Pulmonary artery endothelial cell (primary cell): ENCODE measurements around the gene OSBP. TPM values are rescaled to one million over a fixed set of nuclear protein-coding genes. Genes with fewer than 3 reads are reported as not detected.
A peak's percentile ranks its signal among the peaks of the same experiment; 100 is the strongest.
"Not testable (repeated sequence)": the region's sequence is repeated elsewhere in the genome, so short reads cannot be mapped to it uniquely, and the experiment has no call there.

Experiments used
- DNase-seq: peaks from one replicate; pipeline ENCODE4 v3.0.0-alpha.2; 2011; ENCODE audit warnings: low read depth, low spot score
- total RNA-seq: library from RNA; depleted of rRNA; stranded (reverse); fragments of >200 nt; gene quantifications from 2 replicates; pipeline ENCODE4 v1.2.3, GENCODE V29; 2014

The OSBP gene, protein sequence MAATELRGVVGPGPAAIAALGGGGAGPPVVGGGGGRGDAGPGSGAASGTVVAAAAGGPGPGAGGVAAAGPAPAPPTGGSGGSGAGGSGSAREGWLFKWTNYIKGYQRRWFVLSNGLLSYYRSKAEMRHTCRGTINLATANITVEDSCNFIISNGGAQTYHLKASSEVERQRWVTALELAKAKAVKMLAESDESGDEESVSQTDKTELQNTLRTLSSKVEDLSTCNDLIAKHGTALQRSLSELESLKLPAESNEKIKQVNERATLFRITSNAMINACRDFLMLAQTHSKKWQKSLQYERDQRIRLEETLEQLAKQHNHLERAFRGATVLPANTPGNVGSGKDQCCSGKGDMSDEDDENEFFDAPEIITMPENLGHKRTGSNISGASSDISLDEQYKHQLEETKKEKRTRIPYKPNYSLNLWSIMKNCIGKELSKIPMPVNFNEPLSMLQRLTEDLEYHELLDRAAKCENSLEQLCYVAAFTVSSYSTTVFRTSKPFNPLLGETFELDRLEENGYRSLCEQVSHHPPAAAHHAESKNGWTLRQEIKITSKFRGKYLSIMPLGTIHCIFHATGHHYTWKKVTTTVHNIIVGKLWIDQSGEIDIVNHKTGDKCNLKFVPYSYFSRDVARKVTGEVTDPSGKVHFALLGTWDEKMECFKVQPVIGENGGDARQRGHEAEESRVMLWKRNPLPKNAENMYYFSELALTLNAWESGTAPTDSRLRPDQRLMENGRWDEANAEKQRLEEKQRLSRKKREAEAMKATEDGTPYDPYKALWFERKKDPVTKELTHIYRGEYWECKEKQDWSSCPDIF
- total RNA-seq, result 33.4 and 36.3 TPM in 2 replicates

- peak; percentile 100 for DNase-seq
Observed at GRCh38 chr11:59615637-59616395, at the start of gene OSBP. Gene OSBP, minus strand, starts transcription at chr11:59615774. Its CDS starts 110 bp downstream, at chr11:59615664.

DNA sequence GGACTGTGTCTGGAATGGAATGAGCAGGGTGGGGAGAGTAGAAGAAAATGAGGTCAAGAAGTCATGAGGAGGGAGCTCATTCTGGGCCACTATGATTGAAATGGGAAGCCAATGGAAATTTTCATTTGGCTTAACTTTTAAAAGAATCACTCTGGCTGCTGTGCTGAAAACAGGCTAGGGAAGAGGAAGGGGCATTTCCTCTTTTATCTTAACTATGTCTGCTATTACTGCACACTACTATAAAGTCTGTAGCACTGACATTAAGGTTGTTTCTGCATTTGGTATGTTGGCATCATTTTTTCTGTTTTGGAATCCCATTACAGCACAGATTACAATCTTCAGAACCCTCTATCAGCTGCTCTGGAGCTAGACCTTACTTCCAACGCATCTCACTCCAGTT lies 45.0 kb upstream of the OSBP start:
- no peak for DNase-seq

DNA sequence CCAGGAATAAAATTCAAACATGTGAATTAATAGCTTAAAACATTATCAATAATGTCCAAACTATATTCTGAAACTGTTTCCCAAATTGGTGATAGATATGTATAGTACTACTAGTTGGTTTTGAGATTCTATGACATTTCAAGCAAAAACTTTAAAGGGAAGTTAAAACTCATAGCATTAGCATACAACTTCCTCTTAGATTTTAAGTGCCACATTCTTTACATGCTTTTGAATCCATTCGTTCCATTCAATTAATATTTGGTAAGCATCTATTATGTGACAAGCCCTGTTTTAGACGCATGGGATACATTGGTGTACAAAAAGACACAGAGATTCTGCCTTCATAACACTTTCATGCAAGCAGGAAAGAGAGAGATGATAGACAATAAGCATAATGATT lies 44.4 kb upstream of the OSBP start:
- no peak for DNase-seq

DNA sequence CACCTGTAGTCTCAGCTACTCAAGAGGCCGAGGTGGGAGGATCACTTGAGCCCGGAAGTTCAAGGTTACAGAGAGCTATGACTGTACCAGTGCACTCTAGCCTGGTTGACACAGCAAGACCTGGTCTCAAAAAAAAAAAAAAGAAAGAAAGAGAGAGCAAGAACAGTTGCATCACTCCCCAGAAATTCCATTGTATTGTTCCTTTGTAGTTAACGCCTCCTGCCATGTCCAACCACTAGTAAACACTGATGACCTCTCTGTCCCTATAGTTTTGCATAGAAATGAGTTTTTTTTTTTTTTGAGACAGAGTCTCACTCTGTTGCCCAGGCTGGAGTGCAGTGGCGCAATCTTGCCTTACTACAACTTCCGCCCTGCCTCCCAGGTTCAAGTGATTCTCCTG lies 42.5 kb upstream of the OSBP start:
- DNase-seq, result no peak

DNA sequence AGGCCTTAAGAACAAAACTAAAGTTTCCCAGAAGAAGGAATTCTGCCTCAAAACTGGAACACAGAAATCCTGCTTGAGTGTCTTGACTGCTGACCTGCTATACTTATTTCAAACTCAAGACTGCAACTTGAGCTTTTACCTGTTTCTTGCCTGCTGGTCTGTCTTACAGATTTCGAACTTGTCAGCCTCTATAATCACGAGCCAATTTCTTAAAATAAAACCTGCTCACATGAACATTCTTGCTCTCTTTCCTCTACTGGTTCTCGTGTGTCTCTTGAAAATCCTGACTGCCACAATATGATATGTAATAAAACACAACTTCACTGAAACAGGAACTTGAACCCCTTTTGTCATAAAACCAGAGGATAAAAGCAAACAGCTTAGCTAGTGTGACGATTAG lies 39.3 kb upstream of the OSBP start:
- DNase-seq, result no peak

- no peak for DNase-seq
Observed at GRCh38 chr11:59647245-59647980, 31.8 kb upstream of the OSBP start.

DNA sequence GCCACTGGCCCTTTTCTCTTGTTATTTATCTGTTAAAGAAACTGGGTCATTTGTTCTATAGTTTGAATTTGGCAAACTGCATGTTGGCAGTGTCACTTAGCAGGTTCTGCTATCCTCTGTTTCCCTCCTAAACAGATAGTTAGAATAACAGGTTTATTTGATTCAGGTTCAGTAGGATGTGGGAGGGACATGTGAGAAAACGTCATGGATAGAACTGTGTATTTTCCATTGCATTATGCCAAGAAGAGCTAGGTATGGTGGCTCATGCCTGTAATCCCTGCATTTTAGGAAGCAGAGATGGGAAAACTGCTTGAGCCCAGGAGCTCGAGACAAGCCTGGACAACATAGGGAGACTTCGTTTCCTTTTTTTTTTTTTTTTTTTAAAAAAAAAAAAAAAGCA lies 29.0 kb upstream of the OSBP start:
- no peak for DNase-seq

GRCh38 chr11:59643390-59643789 lies 27.8 kb upstream of the OSBP start:
- no peak for DNase-seq

GRCh38 chr11:59641156-59641555 lies 25.6 kb upstream of the OSBP start:
- DNase-seq, result no peak

- no peak for DNase-seq
Observed at GRCh38 chr11:59630493-59630892, 14.9 kb upstream of the OSBP start.

DNA sequence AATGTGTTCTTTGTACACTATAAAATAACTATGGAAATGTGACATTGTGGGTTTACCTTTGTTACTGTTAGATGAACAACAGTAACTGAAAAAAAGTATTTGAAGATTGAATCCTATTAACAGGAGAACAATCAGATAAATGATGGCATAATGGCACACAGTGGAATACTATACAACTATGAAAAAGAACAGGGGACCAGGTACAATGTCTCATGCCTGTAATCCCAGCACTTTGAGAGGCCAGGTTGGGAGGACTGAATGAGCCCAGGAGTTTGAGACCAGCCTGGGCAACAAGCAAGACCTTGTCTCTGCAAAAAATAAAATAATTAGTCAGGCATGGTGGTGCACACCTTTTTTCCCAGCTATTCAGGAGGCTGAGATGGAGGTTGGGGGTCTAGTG lies 14.4 kb upstream of the OSBP start:
- DNase-seq, result no peak

GRCh38 chr11:59626969-59627368 lies 11.4 kb upstream of the OSBP start:
- not testable (repeated sequence) for DNase-seq

DNA sequence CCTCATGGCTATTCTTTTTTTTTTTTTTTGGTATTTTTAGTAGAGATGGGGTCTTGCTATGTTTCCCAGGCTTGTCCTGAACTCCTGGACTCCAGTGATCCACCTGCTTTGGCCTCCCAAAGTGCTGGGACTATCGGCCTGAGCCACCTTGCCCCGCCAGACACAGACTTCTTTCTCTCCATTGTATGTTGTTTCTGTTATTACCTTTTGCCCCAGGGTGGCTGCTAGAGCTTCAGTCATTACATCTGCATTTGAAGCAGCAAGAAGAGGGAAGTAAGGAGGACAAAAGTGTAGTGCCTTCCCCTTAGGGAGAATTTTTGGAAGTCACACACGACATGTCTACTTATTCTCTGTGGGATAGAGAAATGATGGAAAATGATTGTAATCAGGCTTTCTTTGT lies 10.1 kb upstream of the OSBP start:
- DNase-seq, result no peak

DNA sequence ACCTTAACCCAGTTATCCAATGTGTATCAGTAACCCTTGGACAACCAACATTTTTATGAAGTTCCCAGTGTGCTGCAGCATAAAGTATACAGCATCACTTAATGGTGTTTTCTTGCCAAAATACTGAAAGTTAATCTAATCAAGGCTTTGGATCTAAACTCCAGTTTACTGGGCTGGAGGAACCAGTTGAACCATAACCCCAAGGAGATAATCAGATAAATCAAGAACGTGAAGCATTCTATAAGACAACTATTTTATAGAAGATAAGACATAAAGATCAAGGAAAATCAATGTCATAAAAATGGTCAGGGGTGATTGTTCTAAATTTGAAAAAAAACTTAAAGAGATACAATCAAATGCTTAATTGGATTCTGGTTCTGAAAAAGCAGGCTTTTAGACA lies 2.3 kb upstream of the OSBP start:
- DNase-seq, result no peak

- DNase-seq, result no peak
Observed at GRCh38 chr11:59616396-59616982, 915 bp upstream of the OSBP start.

DNA sequence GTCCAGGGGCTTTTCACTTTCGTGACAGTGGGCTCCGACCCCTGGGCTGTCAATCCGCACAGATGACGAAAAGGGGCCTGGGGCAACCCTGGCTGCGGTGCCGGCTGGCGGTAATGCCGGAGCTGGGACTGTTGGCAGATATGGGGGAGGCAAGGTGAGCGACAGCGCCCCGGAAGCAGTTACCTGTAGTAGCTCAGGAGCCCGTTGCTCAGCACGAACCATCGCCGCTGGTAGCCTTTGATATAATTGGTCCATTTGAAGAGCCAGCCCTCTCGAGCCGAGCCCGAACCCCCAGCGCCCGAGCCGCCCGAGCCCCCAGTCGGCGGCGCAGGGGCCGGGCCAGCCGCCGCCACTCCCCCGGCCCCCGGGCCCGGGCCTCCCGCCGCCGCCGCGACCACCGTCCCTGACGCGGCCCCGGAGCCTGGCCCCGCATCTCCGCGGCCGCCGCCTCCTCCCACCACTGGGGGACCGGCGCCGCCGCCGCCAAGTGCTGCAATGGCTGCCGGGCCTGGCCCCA lies 396 bp downstream of the OSBP start:
- DNase-seq, result no peak

DNA sequence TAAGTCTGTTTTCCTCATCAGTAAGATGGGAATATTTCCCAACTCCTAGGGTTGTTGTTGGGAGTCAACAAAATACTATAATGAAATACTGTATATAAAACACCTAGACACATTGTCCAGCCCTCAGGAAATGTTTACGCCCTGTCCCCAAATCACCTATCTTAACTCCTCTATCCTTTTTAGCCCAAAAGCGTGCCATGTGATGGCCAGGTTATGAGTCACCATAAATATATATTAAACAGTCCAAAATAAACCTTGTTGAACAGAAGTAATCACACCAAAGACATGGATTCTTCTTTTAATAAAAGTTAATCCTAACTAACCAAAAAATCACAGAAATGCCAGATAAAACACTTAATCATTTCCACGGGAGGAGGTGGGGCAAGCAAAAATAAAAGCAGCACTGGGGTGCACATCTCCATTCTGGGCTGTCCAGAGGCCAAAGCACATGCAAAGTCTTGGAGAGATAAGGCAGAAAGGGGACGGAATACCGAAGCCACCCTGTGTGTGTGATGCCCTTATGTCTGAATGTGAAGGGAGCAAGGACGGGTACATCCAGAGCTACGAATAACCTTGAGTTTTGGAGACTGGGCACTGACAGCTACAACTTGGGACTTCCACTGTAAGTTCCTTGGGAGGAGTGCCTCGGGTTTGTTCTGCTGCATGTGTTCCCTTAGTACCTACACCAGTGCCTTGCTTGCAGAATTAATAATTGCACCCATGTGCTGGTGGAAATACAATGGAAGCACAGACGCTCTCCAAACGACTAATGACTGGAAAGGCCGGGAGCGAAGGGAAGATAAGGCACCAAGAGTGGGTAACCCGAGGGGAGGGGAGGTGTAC lies 1.1 kb downstream of the OSBP start:
- no peak for DNase-seq

DNA sequence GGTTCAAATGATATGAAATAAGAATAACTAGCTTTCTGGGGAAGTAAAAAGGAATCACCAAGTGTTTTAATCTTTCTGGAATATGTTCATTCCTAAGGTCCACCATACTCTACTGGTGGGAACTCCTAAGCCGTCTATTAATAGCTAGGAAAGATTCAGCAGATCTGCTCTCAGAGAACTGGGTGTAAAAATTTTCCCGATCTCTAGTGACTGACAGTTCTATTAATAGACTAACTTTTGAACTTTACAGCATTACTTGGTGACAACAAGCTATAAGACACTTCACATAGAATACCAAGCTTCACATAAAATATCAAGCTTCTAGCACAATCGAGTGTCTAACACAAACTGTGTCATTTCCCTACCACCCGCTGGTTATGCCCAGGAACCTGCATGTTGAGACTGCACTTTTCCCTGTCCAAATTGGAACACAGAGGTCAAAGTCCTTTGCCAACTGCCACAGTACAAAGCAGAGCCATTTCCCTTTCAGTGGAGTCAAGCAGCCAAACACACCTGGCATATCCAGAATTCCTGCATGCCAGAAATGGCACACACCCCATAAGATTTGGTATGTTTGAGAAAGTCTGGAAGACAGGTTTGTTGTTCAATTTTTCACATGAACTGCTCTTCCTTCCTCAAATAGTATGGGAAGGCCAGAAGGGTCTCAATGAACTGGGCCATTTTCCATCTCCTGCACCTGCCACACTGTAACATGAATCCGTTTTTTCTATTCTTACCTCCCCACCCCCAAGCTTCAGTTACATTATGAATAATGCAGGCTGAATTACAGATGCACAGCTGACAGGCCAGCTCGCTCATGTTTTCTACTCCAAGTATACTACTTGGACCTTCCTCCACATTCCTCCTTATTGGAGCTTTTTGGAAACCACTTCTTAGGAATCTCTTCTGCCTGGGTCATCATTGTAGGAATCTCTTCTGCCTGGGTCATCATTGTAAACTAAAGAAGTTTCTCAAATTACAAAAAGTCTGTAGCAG lies 3.7 kb downstream of the OSBP start:
- DNase-seq, result no peak

DNA sequence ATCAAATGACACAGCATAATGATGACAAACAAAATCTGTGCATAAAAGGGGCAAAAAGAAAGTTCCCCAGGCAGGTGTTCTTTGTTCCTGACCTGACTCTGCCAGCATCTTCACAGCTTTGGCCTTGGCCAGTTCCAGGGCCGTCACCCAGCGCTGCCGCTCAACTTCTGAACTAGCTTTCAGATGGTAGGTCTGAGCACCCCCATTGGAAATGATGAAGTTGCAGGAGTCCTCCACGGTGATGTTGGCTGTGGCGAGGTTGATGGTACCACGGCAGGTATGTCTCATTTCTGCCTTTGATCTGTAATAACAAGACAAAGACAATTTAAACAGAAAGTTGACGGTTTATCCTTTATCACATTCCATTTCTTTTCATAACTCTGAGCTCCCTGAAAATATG lies 5.3 kb downstream of the OSBP start:
- no peak for DNase-seq
